H1 (cell line): ENCODE results near the gene RABL6. TPM values are rescaled to one million over a fixed set of nuclear protein-coding genes. Genes with fewer than 3 reads are reported as not detected.

ENCODE experiments used
- CTCF ChIA-PET: fragments of 300-600 bp; sonication (Branson Sonifier 250); formaldehyde crosslinking; loops from one replicate; lab custom pipeline; 2021; ENCODE audit not compliant: partially characterized antibody; lab: Charles Lee
- POLR2A ChIA-PET: fragments of 300-600 bp; sonication (Branson Sonifier 250); formaldehyde crosslinking; loops from one replicate; lab custom pipeline; 2021; ENCODE audit warnings: inconsistent platforms; ENCODE audit not compliant: partially characterized antibody; lab: Charles Lee
- DNase-seq, 2 experiments: peaks; one replicate each; pipeline versions ENCODE4 v3.0.0 to v3.0.0-alpha.2; 2010 to 2022; ENCODE audit warnings: low spot score in 2 of 2, low read depth in 1 of 2, mixed read lengths in 1 of 2
- FAIRE-seq: peaks from 2 replicates; lab custom pipeline; 2011; peaks lifted over from hg19 to GRCh38; lab: Jason Lieb, UNC
- H2AFZ ChIP-seq: 2 replicates; pipeline ENCODE4 v1.8.1; 2012; ENCODE audit warnings: low read length, inconsistent platforms
- H2AK5ac ChIP-seq: 2 replicates; pipeline ENCODE4 v1.6.1; 2013; ENCODE audit warnings: low read depth, low read length
- H2BK120ac ChIP-seq: replicated peaks from 2 replicates; pipeline ENCODE3; 2013; ENCODE audit warnings: low read depth, low read length, inconsistent platforms
- H2BK12ac ChIP-seq: 2 replicates; pipeline ENCODE4 v1.6.1; 2013; ENCODE audit warnings: low read depth, low read length
- H2BK15ac ChIP-seq: 2 replicates; pipeline ENCODE4 v1.6.1; 2013; ENCODE audit warnings: low read length
- H2BK20ac ChIP-seq: 2 replicates; pipeline ENCODE4 v1.6.1; 2013; ENCODE audit warnings: low read length
- H2BK5ac ChIP-seq: 2 replicates; pipeline ENCODE4 v1.6.1; 2013; ENCODE audit warnings: low read depth, low read length
- H3K14ac ChIP-seq: 2 replicates; pipeline ENCODE4 v1.6.1; 2013; ENCODE audit warnings: inconsistent platforms; ENCODE audit not compliant: insufficient read length
- H3K18ac ChIP-seq: 2 replicates; pipeline ENCODE4 v1.6.1; 2013; ENCODE audit warnings: low read length; ENCODE audit errors: extremely low read depth
- H3K23ac ChIP-seq: 2 replicates; pipeline ENCODE4 v1.6.1; 2013; ENCODE audit warnings: inconsistent platforms; ENCODE audit not compliant: insufficient read length
- H3K23me2 ChIP-seq: 2 replicates; pipeline ENCODE4 v1.6.1; 2013; ENCODE audit warnings: low read depth, low read length
- H3K27ac ChIP-seq: 2 replicates; pipeline ENCODE4 v1.6.1; 2011; ENCODE audit warnings: low read depth, low read length, inconsistent platforms
- H3K27me3 ChIP-seq, 4 experiments: replicated peaks in 1 of 4; 1 replicate in 1 of 4; 2 replicates in 3 of 4; pipeline versions ENCODE4 v1.6.1 to v1.8.1; 2011 to 2013; ENCODE audit warnings: low read length in 3 of 4, mild to moderate bottlenecking in 3 of 4, inconsistent platforms in 2 of 4, mixed read lengths in 2 of 4, moderate library complexity in 1 of 4; ENCODE audit not compliant: control insufficient read depth in 3 of 4, insufficient read depth in 3 of 4; ENCODE audit errors: extremely low read depth in 1 of 4
- H3K36me3 ChIP-seq, 4 experiments: 2 replicates each; pipeline versions ENCODE4 v1.6.1 to v1.8.1; 2011 to 2013; ENCODE audit warnings: mild to moderate bottlenecking in 4 of 4, low read length in 3 of 4, moderate library complexity in 2 of 4, control low read depth in 1 of 4, inconsistent platforms in 1 of 4; ENCODE audit not compliant: insufficient read depth in 4 of 4, control insufficient read depth in 2 of 4
- H3K4ac ChIP-seq: replicated peaks from 2 replicates; pipeline ENCODE3; 2013; ENCODE audit warnings: low read length, low read depth, mixed read lengths, inconsistent platforms; ENCODE audit not compliant: insufficient read length
- H3K4me1 ChIP-seq, 4 experiments: replicated peaks in 1 of 4; 1 replicate in 1 of 4; 2 replicates in 3 of 4; pipeline versions ENCODE4 v1.6.1 to v1.8.1; 2011 to 2013; ENCODE audit warnings: low read length in 3 of 4, inconsistent platforms in 2 of 4, mixed read lengths in 1 of 4; ENCODE audit not compliant: insufficient read depth in 4 of 4, control insufficient read depth in 3 of 4
- H3K4me2 ChIP-seq, 2 experiments: 2 replicates each; pipeline versions ENCODE4 v1.6.1 to v1.8.1; 2011 to 2013; ENCODE audit warnings: low read depth in 2 of 2, low read length in 2 of 2, control low read depth in 1 of 2, inconsistent platforms in 1 of 2, mild to moderate bottlenecking in 1 of 2; ENCODE audit not compliant: insufficient read depth in 1 of 2
- H3K4me3 ChIP-seq, 4 experiments: fragments of 200-600, 300-600 bp in 1 of 4; sonication (generic), shearing (Covaris generic), sonication (Bioruptor Twin) in 1 of 4; 2 replicates each; pipeline versions ENCODE4 v1.5.1 to v1.8.1; 2011 to 2016; ENCODE audit warnings: low read length in 4 of 4, low read depth in 3 of 4, control low read depth in 2 of 4, inconsistent platforms in 2 of 4, mild to moderate bottlenecking in 2 of 4, mixed read lengths in 1 of 4, moderate library complexity in 1 of 4; ENCODE audit not compliant: insufficient read depth in 2 of 4; ENCODE audit errors: extremely low read depth in 1 of 4
- H3K56ac ChIP-seq: replicated peaks from 2 replicates; pipeline ENCODE3; 2013; ENCODE audit warnings: low read depth, mild to moderate bottlenecking, mixed read lengths, low read length, inconsistent platforms; ENCODE audit not compliant: insufficient read length
- H3K79me1 ChIP-seq: 2 replicates; pipeline ENCODE4 v1.6.1; 2013; ENCODE audit warnings: low read depth, low read length, control low read depth
- H3K79me2 ChIP-seq, 2 experiments: 2 replicates each; pipeline versions ENCODE4 v1.6.1 to v1.8.1; 2012 to 2013; ENCODE audit warnings: low read length in 2 of 2, mild to moderate bottlenecking in 2 of 2, inconsistent platforms in 1 of 2; ENCODE audit not compliant: insufficient read depth in 2 of 2, control insufficient read depth in 1 of 2
- H3K9ac ChIP-seq, 4 experiments: replicated peaks in 1 of 4; 1 replicate in 1 of 4; 2 replicates in 3 of 4; pipeline versions ENCODE4 v1.6.1 to v1.8.1; 2011 to 2013; ENCODE audit warnings: low read depth in 3 of 4, low read length in 3 of 4, control low read depth in 2 of 4, mild to moderate bottlenecking in 2 of 4, moderate library complexity in 2 of 4, inconsistent platforms in 1 of 4; ENCODE audit errors: extremely low read depth in 1 of 4
- H3K9me3 ChIP-seq, 2 experiments: 2 replicates each; pipeline versions ENCODE4 v1.6.1 to v1.8.1; 2012 to 2013; ENCODE audit warnings: mild to moderate bottlenecking in 2 of 2, moderate library complexity in 2 of 2, control low read depth in 1 of 2, inconsistent platforms in 1 of 2, low read depth in 1 of 2, low read length in 1 of 2, mixed read lengths in 1 of 2; ENCODE audit not compliant: insufficient read depth in 2 of 2
- H4K20me1 ChIP-seq, 2 experiments: replicated peaks in 1 of 2; 2 replicates each; pipeline versions ENCODE3 to v1.8.1; 2011 to 2013; ENCODE audit warnings: inconsistent platforms in 2 of 2, low read length in 2 of 2, mild to moderate bottlenecking in 1 of 2; ENCODE audit not compliant: insufficient read depth in 2 of 2, control insufficient read depth in 1 of 2
- H4K5ac ChIP-seq: 2 replicates; pipeline ENCODE4 v1.6.1; 2013; ENCODE audit warnings: low read length, low read depth, mixed read lengths, inconsistent platforms; ENCODE audit not compliant: insufficient read length
- H4K8ac ChIP-seq: 2 replicates; pipeline ENCODE4 v1.8.0; 2013; ENCODE audit warnings: mild to moderate bottlenecking, moderate library complexity, low read length, inconsistent platforms; ENCODE audit not compliant: insufficient read depth; ENCODE audit errors: extremely low read depth
- H4K91ac ChIP-seq: replicated peaks from 2 replicates; pipeline ENCODE3; 2013; ENCODE audit warnings: low read length, mixed read lengths, inconsistent platforms; ENCODE audit not compliant: insufficient read length
- BACH1 ChIP-seq: IDR thresholded peaks from 2 replicates; pipeline ENCODE4 v1.6.1; 2012; ENCODE audit warnings: low read length, improper control_type of control experiment
- CHD2 ChIP-seq: IDR thresholded peaks from 2 replicates; pipeline ENCODE4 v1.6.1; 2012; ENCODE audit warnings: low read length, improper control_type of control experiment
- HDAC6 ChIP-seq: IDR thresholded peaks from one replicate; pipeline ENCODE4 v1.7.1; 2012; ENCODE audit warnings: low read depth, mild to moderate bottlenecking, inconsistent platforms, low read length, moderate library complexity
- KDM5A ChIP-seq: fragments of 200-600 bp; IDR thresholded peaks from 2 replicates; pipeline ENCODE4 v1.7.1; 2012; ENCODE audit warnings: mild to moderate bottlenecking, low read length, inconsistent platforms, mixed read lengths
- RFX5 ChIP-seq: IDR thresholded peaks from 2 replicates; pipeline ENCODE4 v1.6.1; 2011; ENCODE audit warnings: low read depth, low read length, improper control_type of control experiment, borderline replicate concordance
- SIN3A ChIP-seq, 2 experiments: IDR thresholded peaks in 1 of 2; conservative IDR thresholded peaks in 1 of 2; 2 replicates each; pipeline ENCODE4 v1.6.1; 2011 to 2012; ENCODE audit warnings: low read length in 2 of 2, improper control_type of control experiment in 1 of 2, low read depth in 1 of 2, mild to moderate bottlenecking in 1 of 2
- SP2 ChIP-seq: IDR thresholded peaks from 2 replicates; pipeline ENCODE4 v1.6.1; 2012; ENCODE audit warnings: mild to moderate bottlenecking, low read length, inconsistent platforms
- SP4 ChIP-seq: IDR thresholded peaks from 2 replicates; pipeline ENCODE4 v1.6.1; 2012; ENCODE audit warnings: low read length, inconsistent platforms
- WGBS, 2 experiments: shearing (Covaris generic) in 1 of 2; methylation state at CpG; one replicate each; pipeline versions ENCODE4 v1.1.6 to v1.1.7; 2013 to 2015; ENCODE audit warnings: low lambda C conversion rate in 2 of 2, mixed read lengths in 2 of 2, inconsistent platforms in 1 of 2, low coverage in 1 of 2, missing lambda C conversion rate in 1 of 2; ENCODE audit not compliant: insufficient replicate concordance in 2 of 2, insufficient coverage in 1 of 2, insufficient read length in 1 of 2; ENCODE audit errors: extremely low coverage in 1 of 2, missing lambda C conversion rate in 1 of 2; 5-methylcytosine and 5-hydroxymethylcytosine counted together
- polyA plus RNA-seq, 7 experiments: library from polyadenylated mRNA; depleted of rRNA in 3 of 7; stranded (reverse) in 5 of 7; unstranded in 2 of 7; fragments of >200 nt in 5 of 7; fragments of 200-250 nt in 2 of 7; gene quantifications; 1 replicate in 5 of 7; 2 replicates in 1 of 7; 4 replicates in 1 of 7; pipeline versions ENCODE4 v1.2.1 to v1.2.3, GENCODE V29; 2011 to 2013; ENCODE audit warnings: missing spikeins in 2 of 7, mixed read lengths in 2 of 7
- total RNA-seq: library from RNA; stranded (reverse); fragmentation: NEBNext Ultra II Directional; extraction: Animal tissue kit (Norgen Biotek cat#: 25700); gene quantifications from 2 replicates; pipeline ENCODE4 v1.2.1, GENCODE V29; 2021
- TF ChIP-seq, protein P1 (sequence below): IDR thresholded peaks from 2 replicates; pipeline ENCODE4 v1.6.1; 2011; ENCODE audit warnings: low read depth, mild to moderate bottlenecking, low read length; ENCODE audit not compliant: insufficient read depth

Gene RABL6
- total and polyA plus RNA-seq, 2 of the 8 experiments (the other 6 are each of a cell fraction or from before 2014, with no cell fraction given), result 70.1 to 130 TPM

DNA sequence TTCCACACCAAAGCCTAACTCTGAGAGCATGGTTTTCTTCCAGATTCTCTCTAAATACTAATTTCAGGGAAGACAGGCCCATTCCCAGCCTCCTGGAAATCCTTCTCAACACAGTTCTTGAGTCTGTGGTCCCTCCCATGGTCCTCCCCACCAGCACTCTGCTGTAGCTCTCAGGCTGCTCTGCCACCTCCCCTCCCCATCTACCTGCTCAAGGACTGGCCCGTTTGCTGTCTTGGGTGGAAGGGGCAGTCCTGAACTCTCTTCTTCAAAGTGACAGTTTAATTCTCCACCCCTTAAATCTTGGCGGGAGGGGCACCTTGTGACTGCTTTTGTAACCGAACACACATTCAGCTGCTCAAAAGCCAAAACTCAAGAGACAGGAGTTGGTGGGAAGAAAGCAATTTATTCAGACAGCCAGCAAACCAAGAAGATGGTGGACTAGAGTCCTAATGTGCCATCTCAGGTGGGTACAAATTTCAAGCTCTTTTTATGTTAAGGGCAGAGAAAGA lies 35.8 kb upstream of the RABL6 start:
- H3K14ac ChIP-seq, result no peak overlapping the region
- TF ChIP-seq, protein P1, sequence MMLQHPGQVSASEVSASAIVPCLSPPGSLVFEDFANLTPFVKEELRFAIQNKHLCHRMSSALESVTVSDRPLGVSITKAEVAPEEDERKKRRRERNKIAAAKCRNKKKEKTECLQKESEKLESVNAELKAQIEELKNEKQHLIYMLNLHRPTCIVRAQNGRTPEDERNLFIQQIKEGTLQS, result no peak
- TF ChIP-seq SIN3A (conservative IDR thresholded peaks at IDR 0.05 in 1 of 2, IDR thresholded peaks at IDR 0.05 in 1 of 2; ENCODE audit: low read depth in 1 of 2, low read length in 2 of 2) (no peak), KDM5A (no peak), HDAC6 (no peak), SP2 (no peak), BACH1 (no peak), CHD2 (no peak), RFX5 (no peak), SP4 (no peak)
- TF ChIP-seq, all 59 proteins: peak for 0
- no peak overlapping the region for H4K8ac ChIP-seq
- no peak overlapping the region for H2AK5ac ChIP-seq
- H3K79me2 ChIP-seq, result no peaks in the 10 kb centered on the region
- H3K9me3 ChIP-seq, result peaks cover 0 to 7% of the 10 kb centered on the region in 2 experiments
- H2BK20ac ChIP-seq, result no peak overlapping the region
- H3K4me3 ChIP-seq, result no peak overlapping the region
- H3K23ac ChIP-seq, result no peak overlapping the region
- no peak overlapping the region for H2BK12ac ChIP-seq
- H3K9ac ChIP-seq, result no peak overlapping the region
- H3K4me1 ChIP-seq, result no peaks in the 10 kb centered on the region
- DNase-seq, result no peak
- no peak overlapping the region for H2BK5ac ChIP-seq
- no peak overlapping the region for H4K5ac ChIP-seq
- CTCF ChIA-PET, result interaction anchor here (0.8 to 9.6 kb wide), 8 partner anchors 7 to 391 kb away, joined by 3 to 88 read pairs (median 4); partner anchors contain the start of gene LCN8
- H3K56ac ChIP-seq, result no peak overlapping the region
- FAIRE-seq, result no peak
- POLR2A ChIA-PET, result interaction anchor here (0.6 kb wide), 1 partner anchor 209 kb away, joined by 3 read pairs; no protein-coding TSS in a partner anchor
- no peak overlapping the region for H2AFZ ChIP-seq
- no peak overlapping the region for H2BK120ac ChIP-seq
- H3K27me3 ChIP-seq, result no peaks in the 10 kb centered on the region
- H3K27ac ChIP-seq, result no peak overlapping the region
- no peaks in the 10 kb centered on the region for H3K23me2 ChIP-seq
- WGBS, 2 experiments, result 94% methylated on average over 3 of the region's 3 CpGs; no CpG with 5 or more reads in 1 of the 2 experiments
- no peak overlapping the region for H4K91ac ChIP-seq
- no peak overlapping the region for H3K18ac ChIP-seq
- no peaks in the 10 kb centered on the region for H3K36me3 ChIP-seq
- H3K79me1 ChIP-seq, result no peaks in the 10 kb centered on the region
- no peak overlapping the region for H2BK15ac ChIP-seq
- H4K20me1 ChIP-seq, result no peaks in the 10 kb centered on the region
- no peak overlapping the region for H3K4ac ChIP-seq
- no peak overlapping the region for H3K4me2 ChIP-seq
